Spinal cord (tissue), 10 donors: ENCODE measurements around the gene CASZ1. TPM values are rescaled to one million over a fixed set of nuclear protein-coding genes. Genes with fewer than 3 reads are reported as not detected.

Experiments
- DNase-seq, 6 donors: peaks; one replicate each; pipeline versions ENCODE4 v3.0.0 to v3.0.0-alpha.2; 2013 to 2015; ENCODE audit warnings: low spot score in 6 of 6, low read depth in 4 of 6
- H3K27ac ChIP-seq: one replicate; pipeline ENCODE4 v1.5.1; 2013; ENCODE audit warnings: low read depth, low read length, control low read depth
- H3K27me3 ChIP-seq: one replicate; pipeline ENCODE4 v1.6.1; 2013; ENCODE audit warnings: low read length; ENCODE audit not compliant: control insufficient read depth, insufficient read depth
- H3K36me3 ChIP-seq: one replicate; pipeline ENCODE4 v1.6.1; 2013; ENCODE audit warnings: low read length; ENCODE audit not compliant: control insufficient read depth, insufficient read depth
- H3K4me1 ChIP-seq: one replicate; pipeline ENCODE4 v1.6.1; 2013; ENCODE audit warnings: low read length; ENCODE audit not compliant: control insufficient read depth, insufficient read depth
- H3K4me3 ChIP-seq: one replicate; pipeline ENCODE4 v1.5.1; 2013; ENCODE audit warnings: low read depth, low read length, control low read depth
- H3K9me3 ChIP-seq: one replicate; pipeline ENCODE4 v1.6.1; 2013; ENCODE audit warnings: low read length; ENCODE audit not compliant: control insufficient read depth, insufficient read depth
- WGBS: methylation state at CpG from one replicate; pipeline ENCODE4 v1.1.5; 2013; ENCODE audit warnings: missing lambda C conversion rate; ENCODE audit not compliant: insufficient coverage; 5-methylcytosine and 5-hydroxymethylcytosine counted together
- polyA plus RNA-seq, 2 donors: library from polyadenylated mRNA; unstranded; fragments of 120-200 nt; gene quantifications; one replicate each; pipeline ENCODE4 v1.2.1, GENCODE V29; 2013; ENCODE audit not compliant: insufficient read length in 2 of 2
- total RNA-seq, 2 donors: library from RNA; depleted of rRNA in 1 of 2; stranded (reverse); fragments of 120-200 nt in 1 of 2; fragments of >200 nt in 1 of 2; gene quantifications; one replicate each; pipeline versions ENCODE4 v1.2.3 to v1.2.4, GENCODE V29; 2013 to 2014
- donor health status: healthy.

Gene CASZ1
- total and polyA plus RNA-seq, 4 donors = 6.0 to 18.7 (median 11.3) TPM

- H3K4me3 ChIP-seq = no peak overlapping the region
- peaks cover 76% of the 10 kb centered on the region for H3K4me1 ChIP-seq
- H3K27me3 ChIP-seq = peaks cover 13% of the 10 kb centered on the region
- peaks cover 11% of the 10 kb centered on the region for H3K36me3 ChIP-seq
- no peaks in the 10 kb centered on the region for H3K9me3 ChIP-seq
- 66% methylated on average over 10 of the region's 11 CpGs for whole genome bisulfite sequencing
- H3K27ac ChIP-seq = no peak overlapping the region
- no peak for DNase-seq
Measured at GRCh38 chr1:10685808-10686403, 110.5 kb downstream of the CASZ1 start.

DNA sequence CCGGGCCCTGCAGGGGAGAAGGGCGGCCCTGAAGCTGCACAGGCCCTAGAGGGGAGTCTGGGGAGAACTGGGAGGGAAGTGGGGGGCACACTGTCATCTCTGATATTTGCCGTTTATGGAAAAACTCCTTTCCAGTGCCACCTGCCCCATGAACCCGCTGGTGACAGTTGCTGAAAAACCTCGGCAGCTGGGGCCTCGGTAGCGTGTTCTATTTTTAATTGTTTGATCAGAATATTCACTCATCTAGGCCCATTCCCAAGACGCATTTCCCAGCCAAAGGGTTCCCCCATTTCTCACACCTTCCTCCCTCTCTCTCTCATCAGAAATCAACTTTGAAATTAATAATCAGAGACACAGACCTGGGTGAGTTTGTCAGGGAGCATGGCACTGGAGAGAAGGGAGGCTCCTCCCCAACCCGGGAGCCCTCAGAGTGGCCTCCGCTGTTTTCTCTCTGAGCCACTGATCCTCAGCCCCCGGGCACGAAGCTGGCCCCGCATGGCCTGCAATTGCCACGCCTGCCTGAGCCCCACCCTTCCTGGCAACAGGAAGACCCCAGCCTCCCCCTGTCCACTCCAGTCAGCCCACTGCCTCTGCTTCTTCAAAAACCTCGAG is 111.1 kb downstream of the CASZ1 start:
- H3K4me1 ChIP-seq = peaks cover 75% of the 10 kb centered on the region
- peaks cover 13% of the 10 kb centered on the region for H3K27me3 ChIP-seq
- H3K36me3 ChIP-seq = peaks cover 9% of the 10 kb centered on the region
- H3K4me3 ChIP-seq = no peak overlapping the region
- no peak for DNase-seq
- WGBS = 45% methylated on average over 7 of the region's 15 CpGs
- H3K9me3 ChIP-seq = no peaks in the 10 kb centered on the region
- no peak overlapping the region for H3K27ac ChIP-seq

GRCh38 chr1:10684221-10684620 is 112.2 kb downstream of the CASZ1 start:
- H3K27me3 ChIP-seq = peaks cover 15% of the 10 kb centered on the region
- DNase-seq = no peak
- peaks cover 76% of the 10 kb centered on the region for H3K4me1 ChIP-seq
- peaks cover 9% of the 10 kb centered on the region for H3K36me3 ChIP-seq
- no peak overlapping the region for H3K4me3 ChIP-seq
- no peak overlapping the region for H3K27ac ChIP-seq
- H3K9me3 ChIP-seq = no peaks in the 10 kb centered on the region
- 87% methylated on average over 9 of the region's 10 CpGs for WGBS

DNA sequence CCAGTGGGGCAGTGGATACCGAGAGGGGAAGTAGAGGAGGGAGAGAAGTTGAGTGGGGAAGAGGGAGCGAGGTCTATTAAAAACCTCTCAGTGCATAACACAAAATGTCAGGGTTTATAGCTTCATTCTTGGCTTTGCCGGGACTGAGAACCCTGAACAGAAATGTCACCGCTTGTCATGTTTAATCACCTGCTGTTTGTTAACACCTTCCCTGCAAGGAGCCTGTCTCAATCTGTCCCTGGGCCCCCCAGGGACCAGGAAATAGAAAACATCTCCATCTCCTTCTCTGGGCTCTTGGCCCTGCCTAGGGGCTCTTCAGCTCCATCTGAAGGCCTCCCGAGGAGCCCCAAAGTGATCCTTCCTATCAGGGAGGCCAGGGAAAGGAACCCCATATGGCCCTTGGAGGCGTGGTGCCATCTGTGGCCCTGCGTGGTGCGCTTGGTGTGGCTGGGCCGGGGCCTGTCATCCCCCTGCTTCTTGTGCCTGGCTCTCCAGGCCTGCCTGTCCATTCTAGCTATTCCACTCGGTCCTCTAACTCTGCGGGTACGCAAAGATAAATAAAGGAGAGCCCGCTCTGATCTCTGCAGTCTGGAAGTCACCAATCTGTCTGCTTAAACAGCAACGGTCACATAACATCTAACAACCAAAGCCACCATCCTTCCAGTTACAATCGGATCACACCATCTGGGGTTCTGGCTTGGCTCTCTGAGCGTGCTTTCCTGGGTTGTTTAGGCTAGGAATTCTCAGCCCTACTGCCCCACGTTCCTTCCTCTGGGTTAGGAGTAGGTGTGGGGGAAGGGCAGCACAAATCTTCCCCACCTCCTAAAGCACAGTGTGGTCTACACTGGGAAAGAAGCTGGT is 113.8 kb downstream of the CASZ1 start:
- Histone ChIP-seq H3K4me3 (no peak overlapping the region), H3K27me3 (peaks cover 15% of the 10 kb centered on the region), H3K36me3 (peaks cover 9% of the 10 kb centered on the region), H3K9me3 (no peaks in the 10 kb centered on the region), H3K4me1 (peaks cover 79% of the 10 kb centered on the region), H3K27ac (no peak overlapping the region)
- WGBS = 57% methylated on average over 11 of the region's 17 CpGs
- DNase-seq = peak in 1 of 6 donors; percentile 26

DNA sequence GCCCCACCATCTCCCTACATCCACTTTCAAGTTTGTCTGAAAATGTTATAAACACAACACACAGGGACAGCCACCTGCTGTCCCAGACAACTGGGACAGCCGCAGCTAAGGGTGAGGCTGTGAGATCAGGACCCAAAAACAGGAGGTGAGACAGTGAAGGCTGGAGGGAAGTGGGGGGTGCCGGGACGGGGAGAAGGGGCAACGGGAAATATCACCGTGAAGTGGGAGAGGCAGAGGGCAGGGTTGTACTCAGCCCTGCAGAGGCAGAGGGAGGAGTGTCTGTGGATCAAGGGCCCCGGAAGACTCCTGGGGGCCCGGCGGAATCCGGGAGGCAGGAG is 114.4 kb downstream of the CASZ1 start:
- WGBS = 47% methylated on average over 9 of the region's 9 CpGs
- Histone ChIP-seq H3K36me3 (peaks cover 9% of the 10 kb centered on the region), H3K9me3 (no peaks in the 10 kb centered on the region), H3K27me3 (peaks cover 15% of the 10 kb centered on the region), H3K27ac (no peak overlapping the region), H3K4me3 (no peak overlapping the region), H3K4me1 (peaks cover 79% of the 10 kb centered on the region)
- DNase-seq = no peak

DNA sequence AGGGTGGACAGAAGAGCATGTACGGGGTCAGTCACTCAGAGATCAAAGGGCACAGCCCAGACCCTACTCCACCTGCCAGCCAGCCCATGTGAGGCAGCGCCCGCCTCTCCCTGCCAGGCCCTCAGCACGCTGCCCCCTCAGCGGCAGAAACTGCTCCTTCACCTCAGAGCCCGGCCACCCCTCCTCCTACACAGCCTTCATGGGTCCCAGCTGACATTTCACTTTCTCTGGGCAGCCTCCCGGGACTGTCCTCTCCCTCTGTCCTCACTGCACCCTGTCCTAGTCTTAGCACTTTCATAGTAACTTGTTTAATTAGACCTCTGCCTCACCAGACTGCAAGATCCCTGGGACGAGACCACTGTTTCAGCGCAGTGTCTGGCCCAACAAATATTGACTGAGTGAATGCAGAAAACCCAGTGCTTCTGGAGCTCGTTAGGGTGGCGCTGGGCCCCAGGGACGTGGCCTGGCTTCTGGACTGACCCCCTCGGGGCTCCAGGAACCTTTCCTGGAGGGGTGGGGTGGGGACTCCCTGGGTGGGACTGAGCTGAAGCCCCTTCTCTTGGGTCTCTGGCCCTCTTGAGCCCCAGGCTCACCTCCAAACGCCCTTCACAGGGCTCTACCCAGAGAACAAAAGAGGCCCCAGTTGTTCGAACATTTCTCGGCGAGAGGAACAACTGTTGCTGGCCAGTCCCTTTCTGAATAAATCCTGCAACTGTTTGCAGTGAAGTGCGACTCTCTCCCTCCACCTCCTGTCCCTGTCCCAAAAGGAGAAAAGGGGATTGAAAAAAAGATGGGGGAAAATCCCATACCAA is 114.9 kb downstream of the CASZ1 start:
- Histone ChIP-seq H3K27me3 (peaks cover 15% of the 10 kb centered on the region), H3K36me3 (peaks cover 6% of the 10 kb centered on the region), H3K4me3 (no peak overlapping the region), H3K4me1 (peaks cover 79% of the 10 kb centered on the region), H3K27ac (no peak overlapping the region), H3K9me3 (no peaks in the 10 kb centered on the region)
- DNase-seq = no peak
- 68% methylated on average over 16 of the region's 18 CpGs for WGBS

DNA sequence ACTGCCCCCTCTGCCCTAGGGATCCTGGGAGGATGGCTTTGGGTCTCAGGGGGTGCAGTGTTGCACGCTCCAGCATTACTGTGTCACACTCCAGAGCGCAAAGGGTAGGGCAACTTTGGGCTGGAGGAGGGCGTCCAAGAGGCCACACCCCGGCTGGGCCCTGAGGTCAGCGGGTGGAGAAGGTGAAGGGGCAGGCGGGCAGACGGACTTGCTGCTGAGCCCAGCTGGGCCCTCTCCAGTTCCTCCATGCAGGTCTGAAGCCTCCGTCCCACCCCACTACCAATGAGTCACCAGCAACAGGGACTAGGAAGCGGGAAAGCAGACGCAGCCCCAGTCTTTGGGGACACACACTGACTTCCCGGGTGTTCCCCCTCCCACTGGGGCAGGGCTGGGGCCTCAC is 116.0 kb downstream of the CASZ1 start:
- WGBS = 89% methylated on average over 10 of the region's 11 CpGs
- Histone ChIP-seq H3K4me1 (peaks cover 79% of the 10 kb centered on the region), H3K27ac (no peak overlapping the region)

GRCh38 chr1:10679496-10680220 is 116.8 kb downstream of the CASZ1 start:
- peaks cover 79% of the 10 kb centered on the region for H3K4me1 ChIP-seq
- peak in 4 of 6 donors; percentile 45 to 94 (median 68) for DNase-seq
- no peak overlapping the region for H3K4me3 ChIP-seq

More for the DNA sequence above, 116.0 kb downstream of the CASZ1 start:
- Histone ChIP-seq H3K4me3 (no peak overlapping the region), H3K27me3 (peaks cover 10% of the 10 kb centered on the region), H3K9me3 (no peaks in the 10 kb centered on the region), H3K36me3 (peaks cover 5% of the 10 kb centered on the region)
- DNase-seq = no peak

GRCh38 chr1:10678852-10679251 is 117.6 kb downstream of the CASZ1 start:
- H3K27ac ChIP-seq = no peak overlapping the region
- DNase-seq = peak in 1 of 6 donors; percentile 75
- no peaks in the 10 kb centered on the region for H3K9me3 ChIP-seq
- peaks cover 5% of the 10 kb centered on the region for H3K36me3 ChIP-seq
- 52% methylated on average over 10 of the region's 11 CpGs for WGBS
- peaks cover 82% of the 10 kb centered on the region for H3K4me1 ChIP-seq
- peaks cover 10% of the 10 kb centered on the region for H3K27me3 ChIP-seq
- H3K4me3 ChIP-seq = no peak overlapping the region

More at GRCh38 chr1:10679496-10680220, 116.8 kb downstream of the CASZ1 start:
- Histone ChIP-seq H3K36me3 (peaks cover 5% of the 10 kb centered on the region), H3K27me3 (peaks cover 10% of the 10 kb centered on the region), H3K9me3 (no peaks in the 10 kb centered on the region), H3K27ac (no peak overlapping the region)
- WGBS = 40% methylated on average over 8 of the region's 9 CpGs
